Measurements from ENCODE around the gene PCDH9.

PCDH9 gene

GRCh38 chr13:67225252-67226159 is 4.6 kb downstream of the PCDH9 start:
- DNase-seq: no peak

- peak; percentile 60 to 81 (median 74) for DNase-seq
Measured at GRCh38 chr13:67224148-67224846, 5.8 kb downstream of the PCDH9 start.

GRCh38 chr13:67223742-67224141 is 6.4 kb downstream of the PCDH9 start:
- no peak for DNase-seq

GRCh38 chr13:67223024-67223423 is 7.1 kb downstream of the PCDH9 start:
- peak; percentile 7 to 72 (median 36) for DNase-seq

GRCh38 chr13:67221630-67222226 is 8.4 kb downstream of the PCDH9 start:
- peak in 1 of 4 experiments; percentile 5 for DNase-seq

GRCh38 chr13:67219113-67219512 is 11.0 kb downstream of the PCDH9 start:
- no peak for DNase-seq

- no peak for DNase-seq
Measured at GRCh38 chr13:67217880-67218279, 12.3 kb downstream of the PCDH9 start.

- no peak for DNase-seq
Measured at GRCh38 chr13:67216864-67217263, 13.3 kb downstream of the PCDH9 start.

GRCh38 chr13:67210208-67210607 is 19.9 kb downstream of the PCDH9 start:
- no peak for DNase-seq

GRCh38 chr13:67208552-67208951 is 21.6 kb downstream of the PCDH9 start:
- DNase-seq: no peak

- DNase-seq: no peak
Measured at GRCh38 chr13:67204764-67205163, 25.4 kb downstream of the PCDH9 start.

GRCh38 chr13:67200605-67201004 is 29.5 kb downstream of the PCDH9 start:
- no peak for DNase-seq

- no peak for DNase-seq
Measured at GRCh38 chr13:67200183-67200582, 30.0 kb downstream of the PCDH9 start.

- no peak for DNase-seq
Measured at GRCh38 chr13:67197704-67198103, 32.4 kb downstream of the PCDH9 start.

- DNase-seq: no peak
Measured at GRCh38 chr13:67193979-67194378, 36.2 kb downstream of the PCDH9 start.

- DNase-seq: no peak
Measured at GRCh38 chr13:67192751-67193150, 37.4 kb downstream of the PCDH9 start.

GRCh38 chr13:67186995-67187569 is 43.1 kb downstream of the PCDH9 start:
- DNase-seq: no peak

GRCh38 chr13:67184247-67184646 is 45.9 kb downstream of the PCDH9 start:
- no peak for DNase-seq

- DNase-seq: no peak
Measured at GRCh38 chr13:67183151-67183550, 47.0 kb downstream of the PCDH9 start.

- DNase-seq: no peak
Measured at GRCh38 chr13:67175836-67176459, 54.2 kb downstream of the PCDH9 start.

GRCh38 chr13:67168384-67168783 is 61.8 kb downstream of the PCDH9 start:
- DNase-seq: no peak

GRCh38 chr13:67167420-67167819 is 62.7 kb downstream of the PCDH9 start:
- no peak for DNase-seq

GRCh38 chr13:67161176-67161575 is 69.0 kb downstream of the PCDH9 start:
- DNase-seq: no peak
